NCI-H460 (cell line): ENCODE measurements around the gene RPP40. TPM values are rescaled to one million over a fixed set of nuclear protein-coding genes. Genes with fewer than 3 reads are reported as not detected.

Experiments
- DNase-seq: peaks from one replicate; pipeline ENCODE4 v3.0.0-alpha.2; 2016; ENCODE audit warnings: low read depth; ENCODE audit errors: extremely low read depth
- total RNA-seq: library from RNA; depleted of rRNA; stranded (reverse); fragments of >200 nt; shearing (Covaris generic); gene quantifications from 2 replicates; pipeline ENCODE4 v1.2.3, GENCODE V29; 2014

RPP40 gene
- total RNA-seq, 1 experiment from 2014 or later: 38.6 TPM

GRCh38 chr6:4971851-4972250, 32.0 kb downstream of the RPP40 start:
- no peak for DNase-seq

- no peak for DNase-seq
Observed at GRCh38 chr6:4970739-4971395, 33.0 kb downstream of the RPP40 start.

- no peak for DNase-seq
Observed at GRCh38 chr6:4969609-4970285, 34.1 kb downstream of the RPP40 start.

- no peak for DNase-seq
Observed at GRCh38 chr6:4967301-4968030, 36.4 kb downstream of the RPP40 start.

GRCh38 chr6:4965562-4966389, 38.1 kb downstream of the RPP40 start:
- no peak for DNase-seq

- DNase-seq: no peak
Observed at GRCh38 chr6:4964675-4965561, 38.9 kb downstream of the RPP40 start.

- DNase-seq: no peak
Observed at GRCh38 chr6:4962905-4963304, 40.9 kb downstream of the RPP40 start.

GRCh38 chr6:4961322-4962168, 42.3 kb downstream of the RPP40 start:
- DNase-seq: no peak

GRCh38 chr6:4958624-4959023, 45.2 kb downstream of the RPP40 start:
- no peak for DNase-seq

- no peak for DNase-seq
Observed at GRCh38 chr6:4957521-4958231, 46.2 kb downstream of the RPP40 start.

GRCh38 chr6:4956625-4957024, 47.2 kb downstream of the RPP40 start:
- no peak for DNase-seq

- no peak for DNase-seq
Observed at GRCh38 chr6:4953440-4953839, 50.4 kb downstream of the RPP40 start.

GRCh38 chr6:4950836-4951533, 52.9 kb downstream of the RPP40 start:
- DNase-seq: no peak

GRCh38 chr6:4950076-4950475, 53.8 kb downstream of the RPP40 start:
- no peak for DNase-seq

GRCh38 chr6:4948781-4949450, 54.9 kb downstream of the RPP40 start:
- no peak for DNase-seq

GRCh38 chr6:4947716-4948115, 56.1 kb downstream of the RPP40 start:
- DNase-seq: no peak

- no peak for DNase-seq
Observed at GRCh38 chr6:4946521-4946920, 57.3 kb downstream of the RPP40 start.
